NCI-H82 (cell line): ENCODE data around the gene HLF.
A peak's percentile ranks its signal among the peaks of the same experiment; 100 is the strongest.

Experiments used
- DNase-seq: peaks from one replicate; lab custom pipeline; 2025; lab: John Stamatoyannopoulos, UW

Gene HLF

GRCh38 chr17:55354941-55355340 lies 90.2 kb downstream of the HLF start:
- peak; percentile 95 for DNase-seq

GRCh38 chr17:55356434-55357328 lies 91.9 kb downstream of the HLF start:
- DNase-seq, result peak; percentile 97

GRCh38 chr17:55360971-55361370 lies 96.2 kb downstream of the HLF start:
- DNase-seq, result no peak

GRCh38 chr17:55363033-55363432 lies 98.3 kb downstream of the HLF start:
- DNase-seq, result no peak

GRCh38 chr17:55366020-55366481 lies 101.3 kb downstream of the HLF start:
- peak; percentile 85 for DNase-seq

- DNase-seq, result no peak
These were observed 103.9 kb downstream of the HLF start for GRCh38 chr17:55368706-55369105.
